ENCODE measurements around the gene ZNF467. TPM values are rescaled to one million over a fixed set of nuclear protein-coding genes. Genes with fewer than 3 reads are reported as not detected.

Gene ZNF467
- total RNA-seq, 2 donors from 2014 or later, result 9.9 to 13.2 TPM

DNA sequence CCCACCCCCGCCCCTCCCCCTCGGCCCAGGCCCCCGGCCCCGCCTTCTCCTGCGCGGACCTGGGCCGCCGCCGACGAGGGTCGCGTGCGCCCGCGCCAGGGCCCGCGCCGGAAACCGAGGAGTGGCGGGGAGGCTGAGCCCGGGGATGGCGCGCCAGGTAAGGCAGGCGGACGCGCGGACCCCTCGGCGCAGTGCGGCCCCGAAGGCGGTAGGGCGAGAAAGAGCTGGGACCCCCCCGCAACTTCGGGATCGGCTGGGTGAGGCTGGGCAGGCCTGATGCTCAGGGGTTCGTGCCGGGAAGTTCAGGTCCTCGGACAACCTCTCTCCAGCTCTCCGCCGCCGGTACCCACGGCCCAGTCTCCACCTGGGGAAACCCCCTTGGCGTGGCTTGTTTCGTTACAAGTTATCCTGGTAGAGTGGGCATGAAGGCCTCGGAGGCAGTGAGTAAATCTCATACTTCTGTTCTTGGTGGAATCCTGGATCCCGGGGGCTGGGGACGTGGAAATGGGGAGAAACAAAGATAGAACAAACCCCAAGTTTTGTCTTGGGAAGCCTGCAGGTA is 58.4 kb downstream of the ZNF467 start:
- peak; percentile 36 for ATAC-seq
- peak; percentile 36 to 47 (median 38) for DNase-seq
- Histone ChIP-seq H3K4me1 (peaks cover 27% of the 10 kb centered on the region), H3K9me3 (peaks cover 0 to 15% (median 0%) of the 10 kb centered on the region in 3 donors), H3K27me3 (no peaks in the 10 kb centered on the region), H3K27ac (peak overlapping the region in 3 of 4 donors; percentile 51 to 66 (median 64)), H3K36me3 (replicated peaks in 1 of 2; ENCODE audit: insufficient read depth in 1 of 2, low read depth in 2 of 2) (no peaks in the 10 kb centered on the region), H3K4me3 (peak overlapping the region; percentile 23 to 58)
- intact Hi-C loops (cut with DNase I), result no loop called here
- TF ChIP-seq, protein P1, sequence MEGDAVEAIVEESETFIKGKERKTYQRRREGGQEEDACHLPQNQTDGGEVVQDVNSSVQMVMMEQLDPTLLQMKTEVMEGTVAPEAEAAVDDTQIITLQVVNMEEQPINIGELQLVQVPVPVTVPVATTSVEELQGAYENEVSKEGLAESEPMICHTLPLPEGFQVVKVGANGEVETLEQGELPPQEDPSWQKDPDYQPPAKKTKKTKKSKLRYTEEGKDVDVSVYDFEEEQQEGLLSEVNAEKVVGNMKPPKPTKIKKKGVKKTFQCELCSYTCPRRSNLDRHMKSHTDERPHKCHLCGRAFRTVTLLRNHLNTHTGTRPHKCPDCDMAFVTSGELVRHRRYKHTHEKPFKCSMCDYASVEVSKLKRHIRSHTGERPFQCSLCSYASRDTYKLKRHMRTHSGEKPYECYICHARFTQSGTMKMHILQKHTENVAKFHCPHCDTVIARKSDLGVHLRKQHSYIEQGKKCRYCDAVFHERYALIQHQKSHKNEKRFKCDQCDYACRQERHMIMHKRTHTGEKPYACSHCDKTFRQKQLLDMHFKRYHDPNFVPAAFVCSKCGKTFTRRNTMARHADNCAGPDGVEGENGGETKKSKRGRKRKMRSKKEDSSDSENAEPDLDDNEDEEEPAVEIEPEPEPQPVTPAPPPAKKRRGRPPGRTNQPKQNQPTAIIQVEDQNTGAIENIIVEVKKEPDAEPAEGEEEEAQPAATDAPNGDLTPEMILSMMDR (IDR thresholded peaks at IDR 0.05), result no peak
- TF ChIP-seq POLR2A (IDR thresholded peaks at IDR 0.05), result peak in 2 of 3 donors; percentile 12 to 29
- 1 to 7% methylated on average over 5 to 33 of the region's 48 CpGs for WGBS, 2 donors

Other genes with a start within 250 kb of the ZNF467 start
- gene ZNF862, start 64.8 kb upstream of the ZNF467 start, total RNA-seq, result 10 to 100 TPM; 10.9 to 18.8 TPM
- gene ATP6V0E2, start 100.4 kb upstream of the ZNF467 start, total RNA-seq, result 10 to 100 TPM; 24.1 TPM

All from body of pancreas (tissue), 4 donors.